Measurements from ENCODE around the gene DDX1.

DNA sequence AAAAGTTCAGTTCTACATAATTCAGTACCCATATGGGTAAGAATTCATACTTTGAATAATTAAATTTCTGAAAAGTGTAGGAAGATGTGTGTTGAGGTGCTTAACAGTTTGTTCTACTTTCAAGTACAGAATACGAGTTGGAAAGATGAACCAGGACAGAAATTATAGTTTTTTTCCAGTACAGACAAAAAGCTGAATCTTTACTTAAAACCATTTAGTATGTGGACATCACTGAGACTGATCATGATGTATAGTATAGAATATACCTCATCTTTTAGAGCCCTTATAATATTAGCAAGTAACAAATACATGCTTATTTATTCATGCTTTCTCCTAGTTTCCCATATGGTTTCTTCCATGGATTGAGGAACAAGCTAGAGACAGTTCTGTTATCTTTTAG lies 10.0 kb downstream of the DDX1 start:
- TF ChIP-seq POLR2AphosphoS5 (IDR thresholded peaks at IDR 0.05; ENCODE audit: insufficient read depth in 1 of 2, low read depth in 1 of 2) = no peak
- TF ChIP-seq, protein P1, sequence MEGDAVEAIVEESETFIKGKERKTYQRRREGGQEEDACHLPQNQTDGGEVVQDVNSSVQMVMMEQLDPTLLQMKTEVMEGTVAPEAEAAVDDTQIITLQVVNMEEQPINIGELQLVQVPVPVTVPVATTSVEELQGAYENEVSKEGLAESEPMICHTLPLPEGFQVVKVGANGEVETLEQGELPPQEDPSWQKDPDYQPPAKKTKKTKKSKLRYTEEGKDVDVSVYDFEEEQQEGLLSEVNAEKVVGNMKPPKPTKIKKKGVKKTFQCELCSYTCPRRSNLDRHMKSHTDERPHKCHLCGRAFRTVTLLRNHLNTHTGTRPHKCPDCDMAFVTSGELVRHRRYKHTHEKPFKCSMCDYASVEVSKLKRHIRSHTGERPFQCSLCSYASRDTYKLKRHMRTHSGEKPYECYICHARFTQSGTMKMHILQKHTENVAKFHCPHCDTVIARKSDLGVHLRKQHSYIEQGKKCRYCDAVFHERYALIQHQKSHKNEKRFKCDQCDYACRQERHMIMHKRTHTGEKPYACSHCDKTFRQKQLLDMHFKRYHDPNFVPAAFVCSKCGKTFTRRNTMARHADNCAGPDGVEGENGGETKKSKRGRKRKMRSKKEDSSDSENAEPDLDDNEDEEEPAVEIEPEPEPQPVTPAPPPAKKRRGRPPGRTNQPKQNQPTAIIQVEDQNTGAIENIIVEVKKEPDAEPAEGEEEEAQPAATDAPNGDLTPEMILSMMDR (IDR thresholded peaks at IDR 0.05) = no peak
